ENCODE results near the gene DNAJC21. TPM values are rescaled to one million over a fixed set of nuclear protein-coding genes. Genes with fewer than 3 reads are reported as not detected.

DNAJC21 gene
- total and polyA plus RNA-seq, 2 experiments from 2014 or later = 35.7 to 37.4 TPM

DNA sequence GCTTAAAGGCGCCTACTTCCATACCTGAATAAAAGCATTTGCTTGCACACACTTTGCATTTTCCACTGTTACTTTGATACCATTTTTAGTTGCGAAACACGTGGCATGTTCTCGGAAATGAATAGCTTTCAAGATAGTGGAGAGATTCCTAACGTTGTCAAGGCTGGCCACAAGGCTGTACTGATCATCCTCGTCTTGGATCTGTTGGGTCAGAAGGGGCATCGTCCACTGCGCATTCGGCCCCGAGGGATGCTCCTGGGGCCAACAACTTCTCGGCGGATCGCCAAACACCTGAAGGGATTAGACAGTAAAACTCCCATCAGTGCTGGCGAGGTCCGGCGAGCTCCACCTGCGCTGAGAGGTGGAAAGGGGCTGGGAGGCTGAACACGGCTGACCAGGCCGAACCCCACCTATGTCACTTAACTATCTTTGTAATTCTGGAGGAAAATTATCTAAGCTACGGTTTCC lies 14.7 kb upstream of the DNAJC21 start:
- peak; percentile 46 for DNase-seq (ENCODE audit: low spot score)

More for the DNA sequence above, 14.7 kb upstream of the DNAJC21 start:
- peak overlapping the region; percentile 93 for H3K4me3 ChIP-seq
- Mint-ChIP-seq H3K36me3 (ENCODE audit: low read depth) (peaks cover 56% of the 10 kb centered on the region), H3K27ac (no peak overlapping the region), H3K9me3 (no peaks in the 10 kb centered on the region), H3K4me3 (no peak overlapping the region), H3K4me1 (peaks cover 22% of the 10 kb centered on the region), H3K27me3 (ENCODE audit: insufficient read depth, low read depth, poor library complexity) (peaks cover 2% of the 10 kb centered on the region)
- peaks cover 82% of the 10 kb centered on the region for H3K79me2 ChIP-seq (replicated peaks; ENCODE audit: insufficient read depth)
- H3K9me2 ChIP-seq (ENCODE audit: insufficient read depth) = no peaks in the 10 kb centered on the region
- H3F3A ChIP-seq (replicated peaks; ENCODE audit: low read depth) = 0 out of 2 replicates have a peak, but pooled peaks cover 10% of the 10 kb centered on the region
- H4K20me1 ChIP-seq (replicated peaks; ENCODE audit: insufficient read depth) = peaks cover 22% of the 10 kb centered on the region
- H3K36me3 ChIP-seq (ENCODE audit: insufficient read depth) = peaks cover 42% of the 10 kb centered on the region
- peak overlapping the region; percentile 60; the same call in 1 of the 2 replicates for H2AFZ ChIP-seq
- H3K4me1 ChIP-seq (ENCODE audit: insufficient read depth) = peaks cover 21% of the 10 kb centered on the region
- peak; percentile 52 for ATAC-seq
- TF ChIP-seq CREB1 (CRISPR knock-in tag; IDR thresholded peaks at IDR 0.05; ENCODE audit: low read depth) (no peak), JUNB (IDR thresholded peaks at IDR 0.05; ENCODE audit: unreplicated experiment) (no peak), ZNF114 (CRISPR knock-in tag; IDR thresholded peaks at IDR 0.05) (no peak), STAT1 (IDR thresholded peaks at IDR 0.05; ENCODE audit: unreplicated experiment) (no peak), EZH2 (IDR thresholded peaks at IDR 0.05; ENCODE audit: low read depth, unreplicated experiment) (no peak), POLR2AphosphoS5 (IDR thresholded peaks at IDR 0.05; ENCODE audit: low read depth) (no peak), ZNF331 (CRISPR knock-in tag; IDR thresholded peaks at IDR 0.05; ENCODE audit: low read depth) (no peak), EZH2phosphoT487 (IDR thresholded peaks at IDR 0.05; ENCODE audit: unreplicated experiment) (no peak), NANOG (IDR thresholded peaks at IDR 0.05; ENCODE audit: borderline replicate concordance) (no peak)
- TF ChIP-seq, protein P1, sequence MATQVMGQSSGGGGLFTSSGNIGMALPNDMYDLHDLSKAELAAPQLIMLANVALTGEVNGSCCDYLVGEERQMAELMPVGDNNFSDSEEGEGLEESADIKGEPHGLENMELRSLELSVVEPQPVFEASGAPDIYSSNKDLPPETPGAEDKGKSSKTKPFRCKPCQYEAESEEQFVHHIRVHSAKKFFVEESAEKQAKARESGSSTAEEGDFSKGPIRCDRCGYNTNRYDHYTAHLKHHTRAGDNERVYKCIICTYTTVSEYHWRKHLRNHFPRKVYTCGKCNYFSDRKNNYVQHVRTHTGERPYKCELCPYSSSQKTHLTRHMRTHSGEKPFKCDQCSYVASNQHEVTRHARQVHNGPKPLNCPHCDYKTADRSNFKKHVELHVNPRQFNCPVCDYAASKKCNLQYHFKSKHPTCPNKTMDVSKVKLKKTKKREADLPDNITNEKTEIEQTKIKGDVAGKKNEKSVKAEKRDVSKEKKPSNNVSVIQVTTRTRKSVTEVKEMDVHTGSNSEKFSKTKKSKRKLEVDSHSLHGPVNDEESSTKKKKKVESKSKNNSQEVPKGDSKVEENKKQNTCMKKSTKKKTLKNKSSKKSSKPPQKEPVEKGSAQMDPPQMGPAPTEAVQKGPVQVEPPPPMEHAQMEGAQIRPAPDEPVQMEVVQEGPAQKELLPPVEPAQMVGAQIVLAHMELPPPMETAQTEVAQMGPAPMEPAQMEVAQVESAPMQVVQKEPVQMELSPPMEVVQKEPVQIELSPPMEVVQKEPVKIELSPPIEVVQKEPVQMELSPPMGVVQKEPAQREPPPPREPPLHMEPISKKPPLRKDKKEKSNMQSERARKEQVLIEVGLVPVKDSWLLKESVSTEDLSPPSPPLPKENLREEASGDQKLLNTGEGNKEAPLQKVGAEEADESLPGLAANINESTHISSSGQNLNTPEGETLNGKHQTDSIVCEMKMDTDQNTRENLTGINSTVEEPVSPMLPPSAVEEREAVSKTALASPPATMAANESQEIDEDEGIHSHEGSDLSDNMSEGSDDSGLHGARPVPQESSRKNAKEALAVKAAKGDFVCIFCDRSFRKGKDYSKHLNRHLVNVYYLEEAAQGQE (IDR thresholded peaks at IDR 0.05; ENCODE audit: unreplicated experiment) = no peak
- TF ChIP-seq, protein P2, sequence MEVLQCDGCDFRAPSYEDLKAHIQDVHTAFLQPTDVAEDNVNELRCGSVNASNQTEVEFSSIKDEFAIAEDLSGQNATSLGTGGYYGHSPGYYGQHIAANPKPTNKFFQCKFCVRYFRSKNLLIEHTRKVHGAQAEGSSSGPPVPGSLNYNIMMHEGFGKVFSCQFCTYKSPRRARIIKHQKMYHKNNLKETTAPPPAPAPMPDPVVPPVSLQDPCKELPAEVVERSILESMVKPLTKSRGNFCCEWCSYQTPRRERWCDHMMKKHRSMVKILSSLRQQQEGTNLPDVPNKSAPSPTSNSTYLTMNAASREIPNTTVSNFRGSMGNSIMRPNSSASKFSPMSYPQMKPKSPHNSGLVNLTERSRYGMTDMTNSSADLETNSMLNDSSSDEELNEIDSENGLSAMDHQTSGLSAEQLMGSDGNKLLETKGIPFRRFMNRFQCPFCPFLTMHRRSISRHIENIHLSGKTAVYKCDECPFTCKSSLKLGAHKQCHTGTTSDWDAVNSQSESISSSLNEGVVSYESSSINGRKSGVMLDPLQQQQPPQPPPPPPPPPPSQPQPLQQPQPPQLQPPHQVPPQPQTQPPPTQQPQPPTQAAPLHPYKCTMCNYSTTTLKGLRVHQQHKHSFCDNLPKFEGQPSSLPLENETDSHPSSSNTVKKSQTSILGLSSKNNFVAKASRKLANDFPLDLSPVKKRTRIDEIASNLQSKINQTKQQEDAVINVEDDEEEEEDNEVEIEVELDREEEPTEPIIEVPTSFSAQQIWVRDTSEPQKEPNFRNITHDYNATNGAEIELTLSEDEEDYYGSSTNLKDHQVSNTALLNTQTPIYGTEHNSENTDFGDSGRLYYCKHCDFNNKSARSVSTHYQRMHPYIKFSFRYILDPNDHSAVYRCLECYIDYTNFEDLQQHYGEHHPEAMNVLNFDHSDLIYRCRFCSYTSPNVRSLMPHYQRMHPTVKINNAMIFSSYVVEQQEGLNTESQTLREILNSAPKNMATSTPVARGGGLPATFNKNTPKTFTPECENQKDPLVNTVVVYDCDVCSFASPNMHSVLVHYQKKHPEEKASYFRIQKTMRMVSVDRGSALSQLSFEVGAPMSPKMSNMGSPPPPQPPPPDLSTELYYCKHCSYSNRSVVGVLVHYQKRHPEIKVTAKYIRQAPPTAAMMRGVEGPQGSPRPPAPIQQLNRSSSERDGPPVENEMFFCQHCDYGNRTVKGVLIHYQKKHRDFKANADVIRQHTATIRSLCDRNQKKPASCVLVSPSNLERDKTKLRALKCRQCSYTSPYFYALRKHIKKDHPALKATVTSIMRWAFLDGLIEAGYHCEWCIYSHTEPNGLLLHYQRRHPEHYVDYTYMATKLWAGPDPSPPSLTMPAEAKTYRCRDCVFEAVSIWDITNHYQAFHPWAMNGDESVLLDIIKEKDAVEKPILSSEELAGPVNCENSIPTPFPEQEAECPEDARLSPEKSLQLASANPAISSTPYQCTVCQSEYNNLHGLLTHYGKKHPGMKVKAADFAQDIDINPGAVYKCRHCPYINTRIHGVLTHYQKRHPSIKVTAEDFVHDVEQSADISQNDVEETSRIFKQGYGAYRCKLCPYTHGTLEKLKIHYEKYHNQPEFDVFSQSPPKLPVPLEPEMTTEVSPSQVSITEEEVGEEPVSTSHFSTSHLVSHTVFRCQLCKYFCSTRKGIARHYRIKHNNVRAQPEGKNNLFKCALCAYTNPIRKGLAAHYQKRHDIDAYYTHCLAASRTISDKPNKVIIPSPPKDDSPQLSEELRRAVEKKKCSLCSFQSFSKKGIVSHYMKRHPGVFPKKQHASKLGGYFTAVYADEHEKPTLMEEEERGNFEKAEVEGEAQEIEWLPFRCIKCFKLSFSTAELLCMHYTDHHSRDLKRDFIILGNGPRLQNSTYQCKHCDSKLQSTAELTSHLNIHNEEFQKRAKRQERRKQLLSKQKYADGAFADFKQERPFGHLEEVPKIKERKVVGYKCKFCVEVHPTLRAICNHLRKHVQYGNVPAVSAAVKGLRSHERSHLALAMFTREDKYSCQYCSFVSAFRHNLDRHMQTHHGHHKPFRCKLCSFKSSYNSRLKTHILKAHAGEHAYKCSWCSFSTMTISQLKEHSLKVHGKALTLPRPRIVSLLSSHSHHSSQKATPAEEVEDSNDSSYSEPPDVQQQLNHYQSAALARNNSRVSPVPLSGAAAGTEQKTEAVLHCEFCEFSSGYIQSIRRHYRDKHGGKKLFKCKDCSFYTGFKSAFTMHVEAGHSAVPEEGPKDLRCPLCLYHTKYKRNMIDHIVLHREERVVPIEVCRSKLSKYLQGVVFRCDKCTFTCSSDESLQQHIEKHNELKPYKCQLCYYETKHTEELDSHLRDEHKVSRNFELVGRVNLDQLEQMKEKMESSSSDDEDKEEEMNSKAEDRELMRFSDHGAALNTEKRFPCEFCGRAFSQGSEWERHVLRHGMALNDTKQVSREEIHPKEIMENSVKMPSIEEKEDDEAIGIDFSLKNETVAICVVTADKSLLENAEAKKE (CRISPR knock-in tag; IDR thresholded peaks at IDR 0.05) = no peak
- TF ChIP-seq, protein P3, sequence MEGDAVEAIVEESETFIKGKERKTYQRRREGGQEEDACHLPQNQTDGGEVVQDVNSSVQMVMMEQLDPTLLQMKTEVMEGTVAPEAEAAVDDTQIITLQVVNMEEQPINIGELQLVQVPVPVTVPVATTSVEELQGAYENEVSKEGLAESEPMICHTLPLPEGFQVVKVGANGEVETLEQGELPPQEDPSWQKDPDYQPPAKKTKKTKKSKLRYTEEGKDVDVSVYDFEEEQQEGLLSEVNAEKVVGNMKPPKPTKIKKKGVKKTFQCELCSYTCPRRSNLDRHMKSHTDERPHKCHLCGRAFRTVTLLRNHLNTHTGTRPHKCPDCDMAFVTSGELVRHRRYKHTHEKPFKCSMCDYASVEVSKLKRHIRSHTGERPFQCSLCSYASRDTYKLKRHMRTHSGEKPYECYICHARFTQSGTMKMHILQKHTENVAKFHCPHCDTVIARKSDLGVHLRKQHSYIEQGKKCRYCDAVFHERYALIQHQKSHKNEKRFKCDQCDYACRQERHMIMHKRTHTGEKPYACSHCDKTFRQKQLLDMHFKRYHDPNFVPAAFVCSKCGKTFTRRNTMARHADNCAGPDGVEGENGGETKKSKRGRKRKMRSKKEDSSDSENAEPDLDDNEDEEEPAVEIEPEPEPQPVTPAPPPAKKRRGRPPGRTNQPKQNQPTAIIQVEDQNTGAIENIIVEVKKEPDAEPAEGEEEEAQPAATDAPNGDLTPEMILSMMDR (conservative IDR thresholded peaks at IDR 0.05; ENCODE audit: low read depth in 2 of 2) = no peak
- TF ChIP-seq, protein P4, sequence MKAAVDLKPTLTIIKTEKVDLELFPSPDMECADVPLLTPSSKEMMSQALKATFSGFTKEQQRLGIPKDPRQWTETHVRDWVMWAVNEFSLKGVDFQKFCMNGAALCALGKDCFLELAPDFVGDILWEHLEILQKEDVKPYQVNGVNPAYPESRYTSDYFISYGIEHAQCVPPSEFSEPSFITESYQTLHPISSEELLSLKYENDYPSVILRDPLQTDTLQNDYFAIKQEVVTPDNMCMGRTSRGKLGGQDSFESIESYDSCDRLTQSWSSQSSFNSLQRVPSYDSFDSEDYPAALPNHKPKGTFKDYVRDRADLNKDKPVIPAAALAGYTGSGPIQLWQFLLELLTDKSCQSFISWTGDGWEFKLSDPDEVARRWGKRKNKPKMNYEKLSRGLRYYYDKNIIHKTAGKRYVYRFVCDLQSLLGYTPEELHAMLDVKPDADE (IDR thresholded peaks at IDR 0.05) = no peak
- H3K27me3 ChIP-seq (ENCODE audit: insufficient read depth) = no peaks in the 10 kb centered on the region
- peak overlapping the region; percentile 81 for H3K4me2 ChIP-seq
- H3K27ac ChIP-seq (ENCODE audit: low read depth) = peak overlapping the region; percentile 91

Measured in GM23338 (cell line).